ENCODE measurements around the gene REG4. TPM values are rescaled to one million over a fixed set of nuclear protein-coding genes. Genes with fewer than 3 reads are reported as not detected.
"Not testable (repeated sequence)": the region's sequence is repeated elsewhere in the genome, so short reads cannot be mapped to it uniquely, and the experiment has no call there.

The REG4 gene
- total and polyA plus RNA-seq, 11 donors = 0.07 TPM; not detected in 10

DNA sequence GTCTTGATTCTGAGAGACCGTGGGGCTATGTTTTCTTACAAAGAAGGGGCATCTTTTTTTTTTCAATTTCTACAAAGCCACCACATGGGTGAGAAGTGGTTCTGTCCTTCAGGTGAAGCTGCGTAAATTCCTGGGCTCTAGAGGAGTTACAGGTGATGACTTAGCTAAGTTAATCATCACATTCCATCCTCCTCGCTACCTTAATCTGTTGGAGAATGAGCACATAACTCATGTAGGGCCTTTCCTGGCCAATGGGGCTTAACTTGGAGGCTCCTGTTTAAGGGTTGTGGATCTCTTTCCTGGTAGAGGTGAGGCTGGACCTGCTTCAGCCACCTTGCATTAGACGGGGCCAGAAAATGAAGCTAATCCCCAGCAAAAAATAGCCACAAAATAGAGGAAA lies 19.9 kb downstream of the REG4 start:
- no peaks in the 10 kb centered on the region for H3K36me3 ChIP-seq
- peaks cover 0 to 5% (median 0%) of the 10 kb centered on the region in 12 donors for H3K4me1 ChIP-seq
- H3K4me3 ChIP-seq = no peak overlapping the region
- no peaks in the 10 kb centered on the region for H3K27me3 ChIP-seq
- H3K9me3 ChIP-seq = no peaks in the 10 kb centered on the region
- intact Hi-C loops (cut with DNase I) = no loop called here
- no peak for TF ChIP-seq POLR2A (IDR thresholded peaks at IDR 0.05)
- TF ChIP-seq, protein P1, sequence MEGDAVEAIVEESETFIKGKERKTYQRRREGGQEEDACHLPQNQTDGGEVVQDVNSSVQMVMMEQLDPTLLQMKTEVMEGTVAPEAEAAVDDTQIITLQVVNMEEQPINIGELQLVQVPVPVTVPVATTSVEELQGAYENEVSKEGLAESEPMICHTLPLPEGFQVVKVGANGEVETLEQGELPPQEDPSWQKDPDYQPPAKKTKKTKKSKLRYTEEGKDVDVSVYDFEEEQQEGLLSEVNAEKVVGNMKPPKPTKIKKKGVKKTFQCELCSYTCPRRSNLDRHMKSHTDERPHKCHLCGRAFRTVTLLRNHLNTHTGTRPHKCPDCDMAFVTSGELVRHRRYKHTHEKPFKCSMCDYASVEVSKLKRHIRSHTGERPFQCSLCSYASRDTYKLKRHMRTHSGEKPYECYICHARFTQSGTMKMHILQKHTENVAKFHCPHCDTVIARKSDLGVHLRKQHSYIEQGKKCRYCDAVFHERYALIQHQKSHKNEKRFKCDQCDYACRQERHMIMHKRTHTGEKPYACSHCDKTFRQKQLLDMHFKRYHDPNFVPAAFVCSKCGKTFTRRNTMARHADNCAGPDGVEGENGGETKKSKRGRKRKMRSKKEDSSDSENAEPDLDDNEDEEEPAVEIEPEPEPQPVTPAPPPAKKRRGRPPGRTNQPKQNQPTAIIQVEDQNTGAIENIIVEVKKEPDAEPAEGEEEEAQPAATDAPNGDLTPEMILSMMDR (IDR thresholded peaks at IDR 0.05) = no peak
- no peak for DNase-seq
- 83 to 97% (median 94%) methylated on average over 4 of the region's 4 CpGs for WGBS, 4 donors
- ATAC-seq = no peak
- no peak overlapping the region for H3K27ac ChIP-seq

DNA sequence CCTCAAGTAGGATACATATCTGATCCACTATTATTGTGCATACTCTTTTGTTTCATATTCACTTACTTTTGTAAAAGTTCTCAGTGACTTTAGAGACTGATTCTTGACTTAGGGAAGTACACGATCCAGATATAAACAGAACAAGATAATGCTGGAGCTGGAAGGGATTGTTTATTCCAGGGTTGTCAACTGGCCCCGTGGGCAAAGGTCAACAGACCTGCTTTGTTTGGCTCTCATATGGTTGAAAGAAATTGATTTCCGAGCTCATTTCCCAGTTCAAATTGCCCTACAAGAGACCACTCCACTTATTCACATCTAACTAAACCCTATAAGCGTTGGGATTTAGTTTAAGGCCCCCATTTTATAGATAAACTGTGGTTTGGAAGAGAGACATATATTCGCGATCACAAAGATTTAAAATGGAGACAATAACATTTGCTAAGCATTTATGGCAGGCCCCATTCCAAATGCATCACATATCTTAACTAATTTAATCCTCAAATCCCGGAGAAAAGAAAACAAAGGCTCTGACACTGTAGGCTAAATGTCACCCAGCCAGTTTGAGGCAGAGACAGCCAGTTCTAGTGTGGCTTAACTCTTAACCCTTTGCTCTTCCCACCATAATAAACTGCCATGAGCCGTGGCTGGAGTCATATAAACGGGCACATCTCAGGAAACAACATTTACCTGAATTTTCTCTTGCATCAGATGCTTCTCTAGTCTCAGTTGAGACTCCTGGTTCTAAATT lies 20.6 kb downstream of the REG4 start:
- ATAC-seq (no peak), DNase-seq (no peak)
- Histone ChIP-seq H3K4me1 (peaks cover 0 to 5% (median 0%) of the 10 kb centered on the region in 12 donors), H3K36me3 (no peaks in the 10 kb centered on the region), H3K27ac (no peak overlapping the region), H3K9me3 (no peaks in the 10 kb centered on the region), H3K4me3 (no peak overlapping the region), H3K27me3 (no peaks in the 10 kb centered on the region)
- TF ChIP-seq, protein P1 (IDR thresholded peaks at IDR 0.05) = no peak
- TF ChIP-seq POLR2A (IDR thresholded peaks at IDR 0.05) = no peak
- 62 to 77% (median 68%) methylated on average over 9 of the region's 9 CpGs for WGBS, 4 donors
- intact Hi-C loops (cut with DNase I) = no loop called here

DNA sequence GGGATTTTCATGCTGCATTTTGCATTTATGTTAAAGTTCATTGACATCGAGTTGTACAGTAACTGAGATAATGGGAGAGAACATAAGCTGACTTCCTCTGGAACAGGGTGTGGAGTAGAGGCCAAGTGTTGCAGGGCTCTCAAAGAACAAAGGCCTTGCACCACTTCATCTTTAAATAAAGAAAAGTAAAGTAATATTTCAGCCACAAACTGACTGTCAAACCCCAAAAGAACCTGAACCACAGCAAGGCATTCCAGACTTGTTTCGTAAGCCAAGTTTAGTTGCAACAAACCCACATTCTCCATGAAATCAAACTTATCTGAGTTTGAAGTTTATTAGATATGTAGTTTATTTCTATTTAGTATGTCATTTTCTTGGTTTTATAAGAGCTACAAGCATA lies 23.5 kb downstream of the REG4 start:
- ATAC-seq (no peak), DNase-seq (no peak)
- intact Hi-C loops (cut with DNase I) = no loop called here
- Histone ChIP-seq H3K36me3 (no peaks in the 10 kb centered on the region), H3K9me3 (no peaks in the 10 kb centered on the region), H3K4me3 (no peak overlapping the region), H3K27me3 (no peaks in the 10 kb centered on the region), H3K4me1 (peaks cover 0 to 7% (median 0%) of the 10 kb centered on the region in 12 donors), H3K27ac (no peak overlapping the region)
- WGBS, 4 donors = 52 to 75% (median 57%) methylated on average over 2 of the region's 2 CpGs
- TF ChIP-seq POLR2A (IDR thresholded peaks at IDR 0.05) = no peak
- TF ChIP-seq, protein P1 (IDR thresholded peaks at IDR 0.05) = no peak

DNA sequence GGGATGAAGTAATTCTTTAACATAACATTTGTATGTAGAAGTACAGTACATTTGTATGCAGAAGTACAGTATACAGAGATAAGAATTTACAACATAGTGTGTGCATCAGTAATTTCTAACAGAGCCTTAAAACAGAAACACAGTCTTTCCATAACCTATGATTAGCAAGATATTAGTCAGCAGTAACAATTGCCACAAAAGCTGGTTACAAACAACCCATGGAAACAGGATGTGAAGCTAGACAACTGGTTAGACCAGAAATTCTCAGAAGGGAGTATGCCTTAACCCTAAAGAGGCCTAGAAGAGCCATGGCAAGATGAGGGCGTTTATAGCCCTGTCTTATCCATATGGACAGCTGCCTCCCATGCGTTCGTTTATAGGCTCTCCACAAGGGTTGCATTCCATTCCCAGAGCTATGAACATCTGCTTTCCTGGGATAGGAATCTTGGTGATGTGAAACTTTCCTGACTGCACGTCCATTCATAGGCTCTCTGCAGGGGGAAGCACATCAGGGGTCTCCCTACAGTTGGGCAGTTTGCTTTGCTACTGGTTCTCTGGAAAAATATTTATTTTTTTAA lies 24.7 kb downstream of the REG4 start:
- DNase-seq; intact Hi-C loops (cut with DNase I); H3K4me3 ChIP-seq; H3K36me3 ChIP-seq; H3K4me1 ChIP-seq; H3K9me3 ChIP-seq; H3K27me3 ChIP-seq; ATAC-seq; H3K27ac ChIP-seq: not testable (repeated sequence)
- 72 to 80% (median 75%) methylated on average over 4 of the region's 4 CpGs for WGBS, 4 donors

DNA sequence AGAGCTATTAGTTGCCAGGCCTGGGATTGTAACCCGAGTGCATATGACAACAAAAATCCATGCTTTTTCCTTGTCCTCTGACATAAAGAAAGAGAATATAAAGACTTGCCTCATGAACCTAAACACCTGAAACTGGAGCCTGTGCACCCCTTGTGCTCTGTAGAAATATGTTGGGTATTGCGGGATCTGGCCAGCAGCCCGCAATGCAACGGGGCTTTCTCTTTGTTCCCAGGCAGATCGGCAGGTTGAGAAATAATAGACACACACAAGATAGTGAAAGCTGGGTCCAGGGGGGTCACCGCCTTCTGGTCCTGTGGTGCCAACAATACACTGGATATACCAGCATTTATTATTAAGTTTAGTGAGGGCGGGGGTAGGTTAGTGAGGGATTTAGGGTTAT lies 25.2 kb downstream of the REG4 start:
- H3K27ac ChIP-seq; DNase-seq; H3K4me3 ChIP-seq; ATAC-seq; H3K4me1 ChIP-seq; H3K36me3 ChIP-seq; H3K27me3 ChIP-seq; H3K9me3 ChIP-seq; intact Hi-C loops (cut with DNase I): not testable (repeated sequence)
- WGBS, 4 donors = 89 to 90% (median 90%) methylated on average over 7 of the region's 7 CpGs

Data from heart left ventricle (tissue), 16 donors.